GM18868 (cell line): ENCODE data around the gene TMEM151A.
"Not testable (repeated sequence)": the region's sequence is repeated elsewhere in the genome, so short reads cannot be mapped to it uniquely, and the experiment has no call there.

Experiments used
- ATAC-seq: cut with Tn5 transposase; IDR thresholded peaks from one replicate; pipeline ENCODE4 v1.9.1; 2021; ENCODE audit warnings: mild to moderate bottlenecking, moderate library complexity; ENCODE audit not compliant: unreplicated experiment

Gene TMEM151A

GRCh38 chr11:66320289-66320688 lies 28.6 kb downstream of the TMEM151A start:
- not testable (repeated sequence) for ATAC-seq

GRCh38 chr11:66320748-66321147 lies 29.1 kb downstream of the TMEM151A start:
- ATAC-seq: not testable (repeated sequence)

- ATAC-seq: no peak
These were observed 29.9 kb downstream of the TMEM151A start for GRCh38 chr11:66321606-66322005.

GRCh38 chr11:66322732-66323427 lies 31.2 kb downstream of the TMEM151A start:
- no peak for ATAC-seq

- no peak for ATAC-seq
These were observed 32.0 kb downstream of the TMEM151A start for GRCh38 chr11:66323684-66324083.

GRCh38 chr11:66324664-66325063 lies 33.0 kb downstream of the TMEM151A start:
- ATAC-seq: no peak

- no peak for ATAC-seq
These were observed 33.6 kb downstream of the TMEM151A start for GRCh38 chr11:66325263-66325671.

- ATAC-seq: no peak
These were observed 34.8 kb downstream of the TMEM151A start for GRCh38 chr11:66326261-66327111.

- no peak for ATAC-seq
These were observed 35.7 kb downstream of the TMEM151A start for GRCh38 chr11:66327171-66328030.

- no peak for ATAC-seq
These were observed 36.3 kb downstream of the TMEM151A start for GRCh38 chr11:66328031-66328301.

- ATAC-seq: no peak
These were observed 36.8 kb downstream of the TMEM151A start for GRCh38 chr11:66328302-66329144.

GRCh38 chr11:66329165-66329673 lies 37.5 kb downstream of the TMEM151A start:
- no peak for ATAC-seq

- ATAC-seq: no peak
These were observed 39.2 kb downstream of the TMEM151A start for GRCh38 chr11:66330931-66331330.

GRCh38 chr11:66331542-66332370 lies 40.1 kb downstream of the TMEM151A start:
- no peak for ATAC-seq

GRCh38 chr11:66332371-66333219 lies 40.9 kb downstream of the TMEM151A start:
- no peak for ATAC-seq

GRCh38 chr11:66333220-66333877 lies 41.7 kb downstream of the TMEM151A start:
- no peak for ATAC-seq

- no peak for ATAC-seq
These were observed 42.4 kb downstream of the TMEM151A start for GRCh38 chr11:66333896-66334604.
